H1 (cell line): ENCODE data around the gene INPP5A. TPM values are rescaled to one million over a fixed set of nuclear protein-coding genes. Genes with fewer than 3 reads are reported as not detected.

Source experiments
- polyA plus RNA-seq, 7 experiments: library from polyadenylated mRNA; depleted of rRNA in 3 of 7; stranded (reverse) in 5 of 7; unstranded in 2 of 7; fragments of >200 nt in 5 of 7; fragments of 200-250 nt in 2 of 7; gene quantifications; 1 replicate in 5 of 7; 2 replicates in 1 of 7; 4 replicates in 1 of 7; pipeline versions ENCODE4 v1.2.1 to v1.2.3, GENCODE V29; 2011 to 2013; ENCODE audit warnings: missing spikeins in 2 of 7, mixed read lengths in 2 of 7
- total RNA-seq: library from RNA; stranded (reverse); fragmentation: NEBNext Ultra II Directional; extraction: Animal tissue kit (Norgen Biotek cat#: 25700); gene quantifications from 2 replicates; pipeline ENCODE4 v1.2.1, GENCODE V29; 2021
- TF ChIP-seq, protein P1 (sequence below): fragments of 300-600 bp; sonication (generic); IDR thresholded peaks from 2 replicates; pipeline ENCODE4 v1.7.1; 2012; ENCODE audit warnings: low read length, moderate library complexity, mild to moderate bottlenecking, inconsistent platforms; ENCODE audit not compliant: insufficient replicate concordance

Gene INPP5A
- total and polyA plus RNA-seq, 2 of the 8 experiments (the other 6 are each of a cell fraction or from before 2014, with no cell fraction given), result 19.7 to 27.5 TPM

DNA sequence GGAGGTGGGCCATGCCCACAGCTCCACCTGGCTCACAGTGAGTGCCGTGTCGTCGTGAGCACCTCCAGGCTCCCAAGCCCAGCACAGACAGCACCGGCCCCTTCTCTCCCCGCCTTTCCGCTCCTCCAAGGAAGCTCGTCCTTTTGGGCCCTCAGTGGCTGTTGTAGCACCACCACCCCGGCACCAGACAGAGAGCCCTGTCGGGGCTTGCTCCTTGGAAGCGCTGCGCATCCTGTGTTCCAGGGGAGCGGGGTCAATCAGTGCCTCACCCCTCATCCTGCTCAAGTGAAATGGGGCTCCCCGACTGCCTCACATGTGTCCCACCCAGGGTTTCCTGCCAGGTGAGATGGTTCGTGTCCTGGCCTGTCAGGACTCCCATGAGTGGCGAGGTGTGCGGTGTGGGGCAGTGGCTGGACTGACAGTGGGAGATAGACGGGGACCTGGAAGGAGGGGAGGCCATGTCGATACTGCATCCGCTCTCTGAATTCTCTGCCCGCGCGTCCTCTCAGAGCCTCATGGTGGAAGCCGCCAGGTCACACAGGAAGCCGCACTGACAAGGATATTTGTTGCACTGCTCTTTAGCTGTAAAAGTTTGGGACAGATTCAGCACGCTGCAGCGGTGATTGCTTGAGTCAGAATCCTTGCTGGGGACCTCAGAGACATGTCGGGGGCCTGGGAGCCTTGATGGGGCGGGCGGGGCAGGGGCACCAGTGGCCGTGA lies 107.1 kb downstream of the INPP5A start (continued):
- TF ChIP-seq, protein P1, sequence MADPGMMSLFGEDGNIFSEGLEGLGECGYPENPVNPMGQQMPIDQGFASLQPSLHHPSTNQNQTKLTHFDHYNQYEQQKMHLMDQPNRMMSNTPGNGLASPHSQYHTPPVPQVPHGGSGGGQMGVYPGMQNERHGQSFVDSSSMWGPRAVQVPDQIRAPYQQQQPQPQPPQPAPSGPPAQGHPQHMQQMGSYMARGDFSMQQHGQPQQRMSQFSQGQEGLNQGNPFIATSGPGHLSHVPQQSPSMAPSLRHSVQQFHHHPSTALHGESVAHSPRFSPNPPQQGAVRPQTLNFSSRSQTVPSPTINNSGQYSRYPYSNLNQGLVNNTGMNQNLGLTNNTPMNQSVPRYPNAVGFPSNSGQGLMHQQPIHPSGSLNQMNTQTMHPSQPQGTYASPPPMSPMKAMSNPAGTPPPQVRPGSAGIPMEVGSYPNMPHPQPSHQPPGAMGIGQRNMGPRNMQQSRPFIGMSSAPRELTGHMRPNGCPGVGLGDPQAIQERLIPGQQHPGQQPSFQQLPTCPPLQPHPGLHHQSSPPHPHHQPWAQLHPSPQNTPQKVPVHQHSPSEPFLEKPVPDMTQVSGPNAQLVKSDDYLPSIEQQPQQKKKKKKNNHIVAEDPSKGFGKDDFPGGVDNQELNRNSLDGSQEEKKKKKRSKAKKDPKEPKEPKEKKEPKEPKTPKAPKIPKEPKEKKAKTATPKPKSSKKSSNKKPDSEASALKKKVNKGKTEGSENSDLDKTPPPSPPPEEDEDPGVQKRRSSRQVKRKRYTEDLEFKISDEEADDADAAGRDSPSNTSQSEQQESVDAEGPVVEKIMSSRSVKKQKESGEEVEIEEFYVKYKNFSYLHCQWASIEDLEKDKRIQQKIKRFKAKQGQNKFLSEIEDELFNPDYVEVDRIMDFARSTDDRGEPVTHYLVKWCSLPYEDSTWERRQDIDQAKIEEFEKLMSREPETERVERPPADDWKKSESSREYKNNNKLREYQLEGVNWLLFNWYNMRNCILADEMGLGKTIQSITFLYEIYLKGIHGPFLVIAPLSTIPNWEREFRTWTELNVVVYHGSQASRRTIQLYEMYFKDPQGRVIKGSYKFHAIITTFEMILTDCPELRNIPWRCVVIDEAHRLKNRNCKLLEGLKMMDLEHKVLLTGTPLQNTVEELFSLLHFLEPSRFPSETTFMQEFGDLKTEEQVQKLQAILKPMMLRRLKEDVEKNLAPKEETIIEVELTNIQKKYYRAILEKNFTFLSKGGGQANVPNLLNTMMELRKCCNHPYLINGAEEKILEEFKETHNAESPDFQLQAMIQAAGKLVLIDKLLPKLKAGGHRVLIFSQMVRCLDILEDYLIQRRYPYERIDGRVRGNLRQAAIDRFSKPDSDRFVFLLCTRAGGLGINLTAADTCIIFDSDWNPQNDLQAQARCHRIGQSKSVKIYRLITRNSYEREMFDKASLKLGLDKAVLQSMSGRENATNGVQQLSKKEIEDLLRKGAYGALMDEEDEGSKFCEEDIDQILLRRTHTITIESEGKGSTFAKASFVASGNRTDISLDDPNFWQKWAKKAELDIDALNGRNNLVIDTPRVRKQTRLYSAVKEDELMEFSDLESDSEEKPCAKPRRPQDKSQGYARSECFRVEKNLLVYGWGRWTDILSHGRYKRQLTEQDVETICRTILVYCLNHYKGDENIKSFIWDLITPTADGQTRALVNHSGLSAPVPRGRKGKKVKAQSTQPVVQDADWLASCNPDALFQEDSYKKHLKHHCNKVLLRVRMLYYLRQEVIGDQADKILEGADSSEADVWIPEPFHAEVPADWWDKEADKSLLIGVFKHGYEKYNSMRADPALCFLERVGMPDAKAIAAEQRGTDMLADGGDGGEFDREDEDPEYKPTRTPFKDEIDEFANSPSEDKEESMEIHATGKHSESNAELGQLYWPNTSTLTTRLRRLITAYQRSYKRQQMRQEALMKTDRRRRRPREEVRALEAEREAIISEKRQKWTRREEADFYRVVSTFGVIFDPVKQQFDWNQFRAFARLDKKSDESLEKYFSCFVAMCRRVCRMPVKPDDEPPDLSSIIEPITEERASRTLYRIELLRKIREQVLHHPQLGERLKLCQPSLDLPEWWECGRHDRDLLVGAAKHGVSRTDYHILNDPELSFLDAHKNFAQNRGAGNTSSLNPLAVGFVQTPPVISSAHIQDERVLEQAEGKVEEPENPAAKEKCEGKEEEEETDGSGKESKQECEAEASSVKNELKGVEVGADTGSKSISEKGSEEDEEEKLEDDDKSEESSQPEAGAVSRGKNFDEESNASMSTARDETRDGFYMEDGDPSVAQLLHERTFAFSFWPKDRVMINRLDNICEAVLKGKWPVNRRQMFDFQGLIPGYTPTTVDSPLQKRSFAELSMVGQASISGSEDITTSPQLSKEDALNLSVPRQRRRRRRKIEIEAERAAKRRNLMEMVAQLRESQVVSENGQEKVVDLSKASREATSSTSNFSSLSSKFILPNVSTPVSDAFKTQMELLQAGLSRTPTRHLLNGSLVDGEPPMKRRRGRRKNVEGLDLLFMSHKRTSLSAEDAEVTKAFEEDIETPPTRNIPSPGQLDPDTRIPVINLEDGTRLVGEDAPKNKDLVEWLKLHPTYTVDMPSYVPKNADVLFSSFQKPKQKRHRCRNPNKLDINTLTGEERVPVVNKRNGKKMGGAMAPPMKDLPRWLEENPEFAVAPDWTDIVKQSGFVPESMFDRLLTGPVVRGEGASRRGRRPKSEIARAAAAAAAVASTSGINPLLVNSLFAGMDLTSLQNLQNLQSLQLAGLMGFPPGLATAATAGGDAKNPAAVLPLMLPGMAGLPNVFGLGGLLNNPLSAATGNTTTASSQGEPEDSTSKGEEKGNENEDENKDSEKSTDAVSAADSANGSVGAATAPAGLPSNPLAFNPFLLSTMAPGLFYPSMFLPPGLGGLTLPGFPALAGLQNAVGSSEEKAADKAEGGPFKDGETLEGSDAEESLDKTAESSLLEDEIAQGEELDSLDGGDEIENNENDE, result no peak
